ENCODE results near the gene CTPS2. TPM values are rescaled to one million over a fixed set of nuclear protein-coding genes. Genes with fewer than 3 reads are reported as not detected.

Gene CTPS2
- total and polyA plus RNA-seq, 10 donors, result 5.3 to 11.7 (median 9.5) TPM

DNA sequence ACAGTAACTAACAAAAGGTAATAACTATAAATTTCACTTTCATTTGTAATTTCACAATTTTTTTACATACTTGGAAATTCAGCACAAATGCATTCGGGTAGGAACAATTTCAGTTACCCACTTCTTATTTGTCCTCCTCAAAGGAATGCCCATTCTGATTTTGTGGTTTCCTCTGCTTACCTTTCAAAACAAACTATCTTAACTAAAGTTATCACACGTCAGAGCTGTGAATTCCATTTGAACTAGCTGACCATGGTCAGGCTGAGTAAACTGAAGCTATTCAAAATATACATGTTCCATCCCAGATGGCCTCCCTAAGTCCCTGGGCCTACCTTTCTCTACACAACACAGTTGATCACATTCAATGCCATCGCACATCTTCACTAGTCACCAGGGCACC lies 4.5 kb downstream of the CTPS2 start:
- H3K4me1 ChIP-seq, result peaks cover 0 to 11% (median 1%) of the 10 kb centered on the region in 6 donors
- no peak for DNase-seq
- H3K4me3 ChIP-seq, result no peak overlapping the region
- H3K9me3 ChIP-seq, result no peaks in the 10 kb centered on the region
- 74 to 79% (median 76%) methylated on average over 3 of the region's 3 CpGs for WGBS, 5 donors
- H3K27ac ChIP-seq, result no peak overlapping the region
- H3K36me3 ChIP-seq, result peaks cover 0 to 3% (median 0%) of the 10 kb centered on the region in 6 donors
- TF ChIP-seq POLR2A (IDR thresholded peaks at IDR 0.05) (no peak), POLR2AphosphoS5 (IDR thresholded peaks at IDR 0.05) (no peak)
- TF ChIP-seq, protein P1, sequence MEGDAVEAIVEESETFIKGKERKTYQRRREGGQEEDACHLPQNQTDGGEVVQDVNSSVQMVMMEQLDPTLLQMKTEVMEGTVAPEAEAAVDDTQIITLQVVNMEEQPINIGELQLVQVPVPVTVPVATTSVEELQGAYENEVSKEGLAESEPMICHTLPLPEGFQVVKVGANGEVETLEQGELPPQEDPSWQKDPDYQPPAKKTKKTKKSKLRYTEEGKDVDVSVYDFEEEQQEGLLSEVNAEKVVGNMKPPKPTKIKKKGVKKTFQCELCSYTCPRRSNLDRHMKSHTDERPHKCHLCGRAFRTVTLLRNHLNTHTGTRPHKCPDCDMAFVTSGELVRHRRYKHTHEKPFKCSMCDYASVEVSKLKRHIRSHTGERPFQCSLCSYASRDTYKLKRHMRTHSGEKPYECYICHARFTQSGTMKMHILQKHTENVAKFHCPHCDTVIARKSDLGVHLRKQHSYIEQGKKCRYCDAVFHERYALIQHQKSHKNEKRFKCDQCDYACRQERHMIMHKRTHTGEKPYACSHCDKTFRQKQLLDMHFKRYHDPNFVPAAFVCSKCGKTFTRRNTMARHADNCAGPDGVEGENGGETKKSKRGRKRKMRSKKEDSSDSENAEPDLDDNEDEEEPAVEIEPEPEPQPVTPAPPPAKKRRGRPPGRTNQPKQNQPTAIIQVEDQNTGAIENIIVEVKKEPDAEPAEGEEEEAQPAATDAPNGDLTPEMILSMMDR (IDR thresholded peaks at IDR 0.05 in 8 of 11, conservative IDR thresholded peaks at IDR 0.05 in 3 of 11), result no peak
- intact Hi-C loops (cut with DNase I; ENCODE audit: low total_unique reads), result no loop called here
- peaks cover 0 to 26% (median 14%) of the 10 kb centered on the region in 7 donors for H3K27me3 ChIP-seq (replicated peaks in 1 of 7)

DNA sequence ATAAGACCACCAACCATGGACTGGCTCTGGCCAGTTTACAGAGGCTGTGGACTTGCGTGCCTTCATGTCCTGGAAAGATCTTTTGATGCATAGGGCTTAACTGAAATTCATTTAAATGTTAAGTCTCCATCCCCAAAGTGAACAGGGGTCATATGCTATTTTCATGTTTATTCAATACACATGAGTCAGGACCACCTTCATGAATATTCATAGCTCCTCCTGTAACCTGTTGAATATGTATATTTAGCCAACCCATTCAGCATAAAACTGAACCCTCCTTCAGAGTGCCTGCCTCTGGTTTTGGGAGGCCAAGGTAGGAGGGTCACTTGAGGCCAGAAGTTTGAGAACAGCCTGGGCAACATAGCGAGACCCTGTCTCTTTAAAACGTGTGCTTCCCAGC lies 7.1 kb downstream of the CTPS2 start:
- 85 to 90% (median 88%) methylated on average over 1 to 3 of the region's 3 CpGs for WGBS, 5 donors
- no peak for DNase-seq
- TF ChIP-seq POLR2AphosphoS5 (IDR thresholded peaks at IDR 0.05) (no peak), POLR2A (IDR thresholded peaks at IDR 0.05) (no peak)
- TF ChIP-seq, protein P1 (IDR thresholded peaks at IDR 0.05 in 8 of 11, conservative IDR thresholded peaks at IDR 0.05 in 3 of 11), result no peak
- Histone ChIP-seq H3K4me1 (no peaks in the 10 kb centered on the region), H3K27ac (no peak overlapping the region), H3K4me3 (no peak overlapping the region), H3K27me3 (replicated peaks in 1 of 7) (peaks cover 0 to 7% (median 0%) of the 10 kb centered on the region in 7 donors), H3K36me3 (peaks cover 0 to 3% (median 0%) of the 10 kb centered on the region in 6 donors), H3K9me3 (no peaks in the 10 kb centered on the region)
- intact Hi-C loops (cut with DNase I; ENCODE audit: low total_unique reads), result no loop called here

DNA sequence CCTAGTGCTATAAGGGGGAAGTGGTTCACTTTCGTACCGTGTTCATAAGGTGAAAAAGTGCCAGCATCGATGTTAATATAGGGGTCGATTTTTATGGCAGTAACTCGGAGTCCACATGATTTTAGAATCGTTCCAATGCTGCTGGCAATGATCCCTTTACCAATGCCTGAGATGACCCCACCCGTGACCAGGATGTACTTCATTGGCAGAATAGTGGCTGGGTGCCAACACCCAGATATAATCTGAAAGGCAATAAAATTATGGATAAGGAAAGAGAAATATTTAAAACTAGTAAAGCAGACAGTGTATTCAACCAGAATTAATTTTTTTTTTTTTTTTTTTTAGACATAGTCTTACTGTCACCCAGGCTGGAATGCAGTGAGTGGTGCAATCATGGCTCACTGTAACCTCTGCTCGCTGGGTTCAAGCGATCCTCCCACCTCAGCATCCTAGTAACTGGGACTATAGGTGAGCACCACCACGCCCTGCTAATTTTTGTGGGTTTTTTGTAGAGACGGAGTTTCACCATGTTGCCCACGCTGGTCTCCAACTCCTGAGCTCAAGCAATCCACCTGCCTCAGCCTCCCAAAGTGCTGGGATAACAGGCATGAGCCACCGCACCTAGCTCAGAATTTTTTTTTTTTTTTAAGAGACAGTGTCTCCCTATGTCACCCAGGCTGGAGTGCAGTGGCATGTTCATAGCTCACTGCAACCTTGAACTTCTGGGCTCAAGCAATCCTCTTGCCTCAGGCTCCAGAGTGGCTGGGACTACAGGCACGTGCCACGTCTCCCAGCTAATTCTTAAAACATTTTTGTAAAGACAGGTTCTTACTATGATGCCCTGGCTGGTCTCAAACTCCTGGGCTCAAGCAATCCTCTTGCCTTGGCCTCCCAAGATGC lies 9.5 kb downstream of the CTPS2 start:
- intact Hi-C loops (cut with DNase I; ENCODE audit: low total_unique reads), result no loop called here

More for the DNA sequence above, 9.5 kb downstream of the CTPS2 start:
- Histone ChIP-seq H3K4me1 (no peaks in the 10 kb centered on the region), H3K27ac (no peak overlapping the region), H3K4me3 (no peak overlapping the region), H3K36me3 (peaks cover 0 to 10% (median 2%) of the 10 kb centered on the region in 6 donors), H3K27me3 (replicated peaks in 1 of 7) (peaks cover 0 to 5% (median 0%) of the 10 kb centered on the region in 7 donors), H3K9me3 (no peaks in the 10 kb centered on the region)
- no peak for DNase-seq
- TF ChIP-seq, protein P1 (IDR thresholded peaks at IDR 0.05 in 8 of 11, conservative IDR thresholded peaks at IDR 0.05 in 3 of 11), result no peak
- TF ChIP-seq POLR2AphosphoS5 (IDR thresholded peaks at IDR 0.05) (no peak), POLR2A (IDR thresholded peaks at IDR 0.05) (no peak)
- WGBS, 5 donors, result 88 to 96% (median 93%) methylated on average over 15 of the region's 15 CpGs

Measured in spleen (tissue), 11 donors.